Breast epithelium (tissue), 3 donors: Measurements from ENCODE around the gene ARHGAP18.

ENCODE experiments used
- POLR2AphosphoS5 ChIP-seq, 3 donors: sonication (generic); formaldehyde crosslinking; IDR thresholded peaks; one replicate each; pipeline ENCODE4 v1.6.1; 2017; ENCODE audit warnings: antibody characterized with exemption in 3 of 3
- TF ChIP-seq, protein P1 (sequence below), 3 donors: fragments of 450-650 bp; IDR thresholded peaks; one replicate each; pipeline ENCODE4 v1.5.1; 2016 to 2017; ENCODE audit warnings: antibody characterized with exemption in 3 of 3, mild to moderate bottlenecking in 3 of 3, moderate library complexity in 3 of 3

- TF ChIP-seq POLR2AphosphoS5 (IDR thresholded peaks at IDR 0.05), result no peak
- TF ChIP-seq, protein P1, sequence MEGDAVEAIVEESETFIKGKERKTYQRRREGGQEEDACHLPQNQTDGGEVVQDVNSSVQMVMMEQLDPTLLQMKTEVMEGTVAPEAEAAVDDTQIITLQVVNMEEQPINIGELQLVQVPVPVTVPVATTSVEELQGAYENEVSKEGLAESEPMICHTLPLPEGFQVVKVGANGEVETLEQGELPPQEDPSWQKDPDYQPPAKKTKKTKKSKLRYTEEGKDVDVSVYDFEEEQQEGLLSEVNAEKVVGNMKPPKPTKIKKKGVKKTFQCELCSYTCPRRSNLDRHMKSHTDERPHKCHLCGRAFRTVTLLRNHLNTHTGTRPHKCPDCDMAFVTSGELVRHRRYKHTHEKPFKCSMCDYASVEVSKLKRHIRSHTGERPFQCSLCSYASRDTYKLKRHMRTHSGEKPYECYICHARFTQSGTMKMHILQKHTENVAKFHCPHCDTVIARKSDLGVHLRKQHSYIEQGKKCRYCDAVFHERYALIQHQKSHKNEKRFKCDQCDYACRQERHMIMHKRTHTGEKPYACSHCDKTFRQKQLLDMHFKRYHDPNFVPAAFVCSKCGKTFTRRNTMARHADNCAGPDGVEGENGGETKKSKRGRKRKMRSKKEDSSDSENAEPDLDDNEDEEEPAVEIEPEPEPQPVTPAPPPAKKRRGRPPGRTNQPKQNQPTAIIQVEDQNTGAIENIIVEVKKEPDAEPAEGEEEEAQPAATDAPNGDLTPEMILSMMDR (IDR thresholded peaks at IDR 0.05), result no peak
Observed at GRCh38 chr6:129638055-129638684, 71.8 kb downstream of the ARHGAP18 start.
